Transverse colon (tissue), 3 donors: Measurements from ENCODE around the gene CIRBP.

Experiments
- CTCF ChIP-seq, 5 experiments: fragments of 200-600 bp in 3 of 5; fragments of 450-650 bp in 2 of 5; sonication (generic) in 3 of 5; IDR thresholded peaks; 1 replicate in 2 of 5; 2 replicates in 3 of 5; pipeline ENCODE4 v1.5.1; 2016 to 2017; ENCODE audit warnings: antibody characterized with exemption in 5 of 5, inconsistent platforms in 3 of 5, mild to moderate bottlenecking in 2 of 5, moderate library complexity in 1 of 5
- EP300 ChIP-seq: sonication (generic); formaldehyde crosslinking; IDR thresholded peaks from one replicate; pipeline ENCODE4 v1.6.1; 2017; ENCODE audit warnings: antibody characterized with exemption, low read depth
- POLR2A ChIP-seq: fragments of 450-650 bp; IDR thresholded peaks from one replicate; pipeline ENCODE4 v1.6.1; 2016; ENCODE audit warnings: antibody characterized with exemption, mild to moderate bottlenecking, moderate library complexity

DNA sequence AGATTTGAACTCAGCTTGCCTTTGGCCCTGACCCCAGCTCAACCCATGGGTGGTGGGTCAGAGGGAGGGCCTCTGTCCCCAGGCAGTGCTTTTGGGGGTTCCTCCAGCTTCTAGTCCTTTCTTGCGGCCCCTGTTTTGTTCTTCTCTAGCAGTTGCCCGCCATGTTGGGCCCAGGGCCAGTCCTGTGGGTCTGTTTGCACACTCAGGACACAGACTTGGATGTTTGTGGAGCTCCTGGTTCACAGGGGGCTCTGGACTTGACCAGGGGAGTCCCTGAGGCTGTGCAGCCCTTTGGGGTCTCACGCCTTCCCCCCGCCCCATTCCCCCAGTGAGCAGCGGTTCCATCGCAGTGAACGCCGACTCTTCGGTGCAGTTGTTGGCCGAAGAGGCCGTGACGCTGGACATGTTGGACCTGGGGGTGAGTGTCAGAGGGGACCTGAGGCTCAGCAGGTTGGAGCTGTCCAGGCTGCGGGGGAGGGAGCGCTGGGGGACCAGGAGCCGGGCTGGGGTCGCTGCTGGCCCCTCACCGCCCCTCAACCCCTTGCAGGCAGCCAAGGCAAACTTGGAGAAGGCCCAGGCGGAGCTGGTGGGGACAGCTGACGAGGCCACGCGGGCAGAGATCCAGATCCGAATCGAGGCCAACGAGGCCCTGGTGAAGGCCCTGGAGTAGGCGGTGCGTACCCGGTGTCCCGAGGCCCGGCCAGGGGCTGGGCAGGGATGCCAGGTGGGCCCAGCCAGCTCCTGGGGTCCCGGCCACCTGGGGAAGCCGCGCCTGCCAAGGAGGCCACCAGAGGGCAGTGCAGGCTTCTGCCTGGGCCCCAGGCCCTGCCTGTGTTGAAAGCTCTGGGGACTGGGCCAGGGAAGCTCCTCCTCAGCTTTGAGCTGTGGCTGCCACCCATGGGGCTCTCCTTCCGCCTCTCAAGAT lies 25.1 kb upstream of the CIRBP start:
- TF ChIP-seq CTCF (IDR thresholded peaks at IDR 0.05) (peak; percentile 95 to 99 (median 98)), POLR2A (no peak), EP300 (no peak)
